ENCODE results near the gene SEMA5B.

SEMA5B gene

GRCh38 chr3:123025642-123026521 lies 1.7 kb downstream of the SEMA5B start:
- no peak for DNase-seq (ENCODE audit: low read depth in 2 of 2)

- no peak for DNase-seq (ENCODE audit: low read depth in 2 of 2)
Observed at GRCh38 chr3:123024056-123024455, 3.5 kb downstream of the SEMA5B start.

- no peak for DNase-seq (ENCODE audit: low read depth in 2 of 2)
Observed at GRCh38 chr3:123021996-123022510, 5.5 kb downstream of the SEMA5B start.

- no peak for DNase-seq (ENCODE audit: low read depth in 2 of 2)
Observed at GRCh38 chr3:123021388-123021787, 6.2 kb downstream of the SEMA5B start.

GRCh38 chr3:123020709-123021108 lies 6.9 kb downstream of the SEMA5B start:
- DNase-seq (ENCODE audit: low read depth in 2 of 2), result no peak

- DNase-seq (ENCODE audit: low read depth in 2 of 2), result no peak
Observed at GRCh38 chr3:123019591-123019990, 8.0 kb downstream of the SEMA5B start.

GRCh38 chr3:123019161-123019560 lies 8.4 kb downstream of the SEMA5B start:
- DNase-seq (ENCODE audit: low read depth in 2 of 2), result no peak

- DNase-seq (ENCODE audit: low read depth in 2 of 2), result no peak
Observed at GRCh38 chr3:123018683-123019082, 8.9 kb downstream of the SEMA5B start.

- DNase-seq (ENCODE audit: low read depth in 2 of 2), result no peak
Observed at GRCh38 chr3:123015596-123015995, 12.0 kb downstream of the SEMA5B start.

GRCh38 chr3:123013876-123014275 lies 13.7 kb downstream of the SEMA5B start:
- DNase-seq (ENCODE audit: low read depth in 2 of 2), result no peak

GRCh38 chr3:123012652-123013051 lies 14.9 kb downstream of the SEMA5B start:
- DNase-seq (ENCODE audit: low read depth in 2 of 2), result no peak

- no peak for DNase-seq (ENCODE audit: low read depth in 2 of 2)
Observed at GRCh38 chr3:123011447-123011846, 16.1 kb downstream of the SEMA5B start.

- no peak for DNase-seq (ENCODE audit: low read depth in 2 of 2)
Observed at GRCh38 chr3:123008840-123009239, 18.7 kb downstream of the SEMA5B start.

- no peak for DNase-seq (ENCODE audit: low read depth in 2 of 2)
Observed at GRCh38 chr3:123006609-123007008, 21.0 kb downstream of the SEMA5B start.

GRCh38 chr3:123005291-123005690 lies 22.3 kb downstream of the SEMA5B start:
- DNase-seq (ENCODE audit: low read depth in 2 of 2), result no peak

GRCh38 chr3:123004201-123004918 lies 23.2 kb downstream of the SEMA5B start:
- no peak for DNase-seq (ENCODE audit: low read depth in 2 of 2)

GRCh38 chr3:123002749-123003497 lies 24.6 kb downstream of the SEMA5B start:
- DNase-seq (ENCODE audit: low read depth in 2 of 2), result no peak

GRCh38 chr3:123002100-123002748 lies 25.3 kb downstream of the SEMA5B start:
- DNase-seq (ENCODE audit: low read depth in 2 of 2), result no peak

GRCh38 chr3:122998856-122999255 lies 28.7 kb downstream of the SEMA5B start:
- no peak for DNase-seq (ENCODE audit: low read depth in 2 of 2)

GRCh38 chr3:122998206-122998605 lies 29.4 kb downstream of the SEMA5B start:
- no peak for DNase-seq (ENCODE audit: low read depth in 2 of 2)

- DNase-seq (ENCODE audit: low read depth in 2 of 2), result no peak
Observed at GRCh38 chr3:122996038-122996580, 31.5 kb downstream of the SEMA5B start.
